KOPT-K1 (cell line): ENCODE measurements around the gene IRS1.

Source experiments
- H3K27ac ChIP-seq: fragments of 200-600 bp; sonication (generic); 2 replicates; pipeline ENCODE4 v1.5.1; 2016; ENCODE audit warnings: antibody characterized with exemption, mild to moderate bottlenecking, low read depth, low read length; ENCODE audit not compliant: poor library complexity, severe bottlenecking
- H3K36me3 ChIP-seq: fragments of 200-600 bp; sonication (generic); 2 replicates; pipeline ENCODE4 v1.5.1; 2017; ENCODE audit warnings: antibody characterized with exemption, mild to moderate bottlenecking, low read length, moderate library complexity; ENCODE audit not compliant: insufficient read depth
- H3K9me3 ChIP-seq: fragments of 200-600 bp; sonication (generic); 2 replicates; pipeline ENCODE4 v1.5.1; 2017; ENCODE audit warnings: antibody characterized with exemption, low read length, mild to moderate bottlenecking; ENCODE audit not compliant: insufficient read depth, poor library complexity, severe bottlenecking

The IRS1 gene

DNA sequence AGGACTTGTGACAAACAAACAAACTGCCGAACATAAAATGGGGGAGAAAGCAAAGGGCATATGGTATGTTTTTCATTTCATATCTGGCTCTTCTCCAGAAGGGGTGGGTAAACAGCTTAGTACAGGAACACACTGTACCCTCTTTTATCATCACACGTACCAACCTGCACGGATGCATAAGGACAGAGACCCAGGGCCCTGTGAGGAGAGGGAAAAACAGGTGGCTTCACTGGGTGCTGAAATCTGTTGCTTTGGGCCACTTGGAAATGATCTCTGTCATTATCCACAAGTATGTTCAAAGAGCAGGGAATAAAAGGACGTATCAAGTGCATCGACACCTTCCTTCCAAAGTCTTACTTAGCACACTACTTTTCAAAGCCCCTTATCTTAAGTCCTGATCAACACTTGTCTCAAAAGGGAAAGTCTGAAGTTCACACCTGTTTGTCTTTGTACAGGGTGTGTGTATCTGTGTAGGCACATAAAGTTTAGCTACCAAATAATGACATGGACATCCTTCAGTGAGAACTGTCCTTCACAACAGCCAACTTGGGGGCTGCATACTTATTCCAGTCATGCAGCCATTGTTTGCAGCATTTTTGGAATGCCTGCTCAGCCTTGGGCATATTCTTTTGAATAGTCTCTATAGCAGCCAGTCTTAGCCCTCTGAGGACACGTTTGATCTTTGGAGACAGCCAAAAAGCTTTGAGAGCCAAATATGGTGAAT, 60.6 kb downstream of the IRS1 start:
- Histone ChIP-seq H3K9me3 (no peaks in the 10 kb centered on the region), H3K36me3 (no peaks in the 10 kb centered on the region), H3K27ac (no peak overlapping the region)

- H3K36me3 ChIP-seq, result no peaks in the 10 kb centered on the region
- H3K27ac ChIP-seq, result no peak overlapping the region
- no peaks in the 10 kb centered on the region for H3K9me3 ChIP-seq
Measured at GRCh38 chr2:226738191-226738820, 61.3 kb downstream of the IRS1 start.

DNA sequence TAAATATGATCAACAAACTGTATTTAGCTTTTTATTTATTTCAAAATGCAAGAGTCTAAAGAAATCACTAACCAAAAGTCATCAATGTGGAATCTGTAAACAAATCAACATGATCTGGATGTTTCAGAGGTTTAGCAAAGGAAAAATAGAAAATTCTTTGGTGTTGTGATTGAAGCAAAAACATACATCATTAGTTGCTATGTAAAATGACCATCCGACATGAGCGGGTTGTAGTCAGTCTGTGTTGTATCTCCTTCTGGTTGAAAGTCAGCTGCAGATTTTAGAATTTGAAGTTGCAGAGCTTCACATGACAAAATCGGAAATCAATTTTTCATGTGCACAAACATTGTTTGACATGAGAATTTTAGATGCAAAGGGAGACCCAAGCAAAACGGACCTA, 63.2 kb downstream of the IRS1 start:
- Histone ChIP-seq H3K36me3 (no peaks in the 10 kb centered on the region), H3K27ac (no peak overlapping the region), H3K9me3 (no peaks in the 10 kb centered on the region)

DNA sequence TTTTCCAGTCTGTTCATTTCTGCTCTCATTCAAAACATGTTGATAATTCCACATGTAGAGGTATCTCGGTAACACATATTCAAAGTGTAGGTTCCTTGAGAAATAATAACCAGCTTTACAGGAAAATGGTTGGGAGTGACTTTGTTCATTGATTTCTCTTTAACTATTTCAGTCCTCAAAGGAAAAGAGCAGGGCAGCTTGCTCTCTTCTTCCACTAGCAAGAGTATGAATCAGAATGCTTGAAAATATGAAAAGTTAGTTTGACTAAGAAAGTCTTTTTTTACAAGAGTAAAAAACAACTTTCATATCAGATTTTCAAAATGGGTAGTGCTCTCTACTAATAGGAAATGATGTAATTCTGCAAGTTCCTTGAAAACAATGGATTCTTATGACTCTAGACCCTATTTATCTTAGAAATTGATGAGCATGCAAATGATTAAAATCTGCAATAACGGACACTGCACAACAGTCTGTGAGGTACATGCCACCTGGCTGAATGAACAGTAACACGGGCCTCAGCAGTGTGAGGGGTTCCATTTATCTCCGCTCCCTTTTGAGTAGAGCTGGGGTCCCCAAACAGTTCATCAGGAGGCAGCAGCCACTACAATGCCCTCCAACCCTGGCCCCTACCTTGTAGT, 65.6 kb downstream of the IRS1 start:
- Histone ChIP-seq H3K27ac (no peak overlapping the region), H3K36me3 (no peaks in the 10 kb centered on the region), H3K9me3 (no peaks in the 10 kb centered on the region)

GRCh38 chr2:226733189-226733858, 66.3 kb downstream of the IRS1 start:
- H3K27ac ChIP-seq, result no peak overlapping the region
- H3K36me3 ChIP-seq, result no peaks in the 10 kb centered on the region
- no peaks in the 10 kb centered on the region for H3K9me3 ChIP-seq

DNA sequence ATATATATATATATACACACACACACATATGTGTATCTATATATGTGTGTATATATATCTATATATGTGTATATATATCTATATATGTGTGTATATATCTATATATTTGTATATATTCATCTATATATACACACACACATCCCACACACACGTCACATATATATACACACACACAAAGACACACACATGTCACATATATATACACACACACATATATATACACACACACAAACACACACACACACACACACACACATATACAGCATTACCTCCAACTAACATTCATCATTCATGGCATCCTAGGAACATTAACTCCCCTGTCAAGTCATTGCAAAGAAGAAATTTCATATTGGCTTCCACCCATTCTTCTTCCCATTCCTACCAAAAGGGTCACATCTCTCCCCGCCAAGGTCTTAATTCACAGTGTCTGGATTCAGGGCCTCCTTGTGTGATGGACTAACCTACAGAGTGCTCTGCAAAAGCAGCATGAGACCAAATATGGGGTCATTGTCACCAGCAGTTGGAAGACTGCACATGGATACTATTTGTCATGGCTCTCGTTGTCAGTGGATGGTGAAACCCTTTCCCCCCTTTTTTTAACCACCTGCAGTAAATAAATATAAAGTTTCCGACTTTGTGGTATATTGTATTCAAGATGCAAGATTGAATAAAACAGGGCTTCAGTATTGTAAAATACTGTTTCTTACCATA, 67.0 kb downstream of the IRS1 start:
- Histone ChIP-seq H3K36me3 (no peaks in the 10 kb centered on the region), H3K27ac (no peak overlapping the region), H3K9me3 (no peaks in the 10 kb centered on the region)

GRCh38 chr2:226730481-226730880, 69.1 kb downstream of the IRS1 start:
- no peak overlapping the region for H3K27ac ChIP-seq
- H3K36me3 ChIP-seq, result no peaks in the 10 kb centered on the region
- H3K9me3 ChIP-seq, result no peaks in the 10 kb centered on the region

- H3K36me3 ChIP-seq, result no peaks in the 10 kb centered on the region
- H3K27ac ChIP-seq, result no peak overlapping the region
- H3K9me3 ChIP-seq, result no peaks in the 10 kb centered on the region
Measured at GRCh38 chr2:226728996-226729395, 70.6 kb downstream of the IRS1 start.

- no peaks in the 10 kb centered on the region for H3K36me3 ChIP-seq
- H3K9me3 ChIP-seq, result no peaks in the 10 kb centered on the region
- no peak overlapping the region for H3K27ac ChIP-seq
Measured at GRCh38 chr2:226727251-226727650, 72.4 kb downstream of the IRS1 start.

DNA sequence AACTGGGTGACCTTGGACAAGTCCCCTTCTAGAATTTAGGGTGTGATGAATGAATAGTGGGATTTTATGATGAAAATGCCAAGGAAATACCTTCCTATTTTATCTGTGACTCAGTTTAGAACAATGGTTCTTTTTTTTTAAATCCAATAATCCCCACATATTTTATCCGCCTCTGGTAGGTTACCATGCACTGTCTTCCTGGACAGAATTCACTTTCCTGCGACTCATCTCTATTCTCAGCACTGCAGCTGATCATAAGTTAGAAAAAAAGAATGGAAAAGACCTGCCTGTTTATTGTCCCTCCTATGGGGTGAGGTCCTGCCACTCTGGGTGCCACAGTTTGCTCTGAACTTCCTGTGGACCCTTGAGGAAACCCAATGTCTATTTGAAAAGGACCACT, 73.1 kb downstream of the IRS1 start:
- Histone ChIP-seq H3K36me3 (no peaks in the 10 kb centered on the region), H3K9me3 (no peaks in the 10 kb centered on the region), H3K27ac (no peak overlapping the region)

DNA sequence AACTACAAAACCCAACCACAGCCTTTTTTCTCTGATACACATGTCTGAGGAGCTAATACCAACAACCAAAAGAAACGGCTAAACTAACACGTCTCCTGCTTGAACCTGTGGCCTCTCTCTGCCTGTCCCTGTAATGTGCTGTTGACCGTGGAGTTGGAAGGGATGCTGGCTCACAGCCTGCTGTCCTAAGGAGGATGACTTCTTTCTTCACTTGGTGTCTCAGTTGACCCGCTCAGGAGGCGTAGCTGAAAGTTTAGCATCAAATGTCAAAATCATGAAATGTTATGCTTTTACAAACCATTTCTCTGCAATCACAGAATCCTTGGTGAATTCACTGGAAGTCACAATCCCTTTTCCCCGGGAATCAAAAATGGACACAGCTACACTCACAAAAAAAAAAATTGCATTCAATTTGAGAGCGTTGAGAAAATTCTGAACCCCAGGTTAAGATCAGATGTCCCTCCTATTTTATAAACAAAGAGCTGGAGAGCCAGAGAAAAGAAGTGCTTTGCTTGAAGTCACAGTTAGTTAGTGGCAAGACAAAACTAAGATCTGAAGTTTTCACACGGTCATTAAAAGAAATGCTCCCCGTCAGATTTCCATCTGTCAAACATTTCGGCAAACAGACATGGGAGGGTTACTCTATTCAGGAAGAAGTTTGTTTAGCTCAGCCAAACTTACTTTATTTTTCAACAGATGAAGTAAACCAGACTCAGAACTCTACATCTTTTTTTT, 74.3 kb downstream of the IRS1 start:
- Histone ChIP-seq H3K36me3 (no peaks in the 10 kb centered on the region), H3K9me3 (no peaks in the 10 kb centered on the region), H3K27ac (no peak overlapping the region)

- H3K27ac ChIP-seq, result no peak overlapping the region
- H3K9me3 ChIP-seq, result no peaks in the 10 kb centered on the region
- no peaks in the 10 kb centered on the region for H3K36me3 ChIP-seq
Measured at GRCh38 chr2:226721541-226721940, 78.1 kb downstream of the IRS1 start.

GRCh38 chr2:226720948-226721347, 78.7 kb downstream of the IRS1 start:
- no peaks in the 10 kb centered on the region for H3K36me3 ChIP-seq
- H3K9me3 ChIP-seq, result no peaks in the 10 kb centered on the region
- H3K27ac ChIP-seq, result no peak overlapping the region

DNA sequence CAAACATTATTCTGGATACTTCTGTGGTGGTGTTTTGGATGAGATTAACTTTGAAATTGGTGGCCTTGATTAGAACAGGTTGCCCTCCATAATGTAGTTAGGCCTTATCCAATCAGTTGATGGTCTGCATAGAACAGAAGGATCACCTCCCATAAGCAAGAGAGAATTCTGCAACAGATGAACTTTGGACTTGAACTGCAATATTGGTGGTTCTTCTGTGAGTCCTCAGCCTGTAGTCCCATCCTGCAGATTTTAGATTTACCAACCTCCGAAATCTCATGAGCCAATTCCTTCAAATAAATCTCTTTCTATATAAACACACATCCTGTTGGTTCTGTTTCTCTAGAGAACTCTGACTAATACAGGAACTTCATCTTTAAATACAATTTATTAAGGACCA, 81.9 kb downstream of the IRS1 start:
- no peaks in the 10 kb centered on the region for H3K9me3 ChIP-seq
- no peaks in the 10 kb centered on the region for H3K36me3 ChIP-seq
- no peak overlapping the region for H3K27ac ChIP-seq
